GM12891 (cell line): ENCODE data around the gene TSC22D2.
"Not testable (repeated sequence)": the region's sequence is repeated elsewhere in the genome, so short reads cannot be mapped to it uniquely, and the experiment has no call there.

Experiments
- DNase-seq: peaks from one replicate; pipeline ENCODE4 v3.0.0; 2011; ENCODE audit warnings: low spot score; ENCODE audit not compliant: insufficient read length
- FAIRE-seq: peaks from 2 replicates; lab custom pipeline; 2011; peaks lifted over from hg19 to GRCh38; lab: Jason Lieb, UNC
- PAX5 ChIP-seq: IDR thresholded peaks from 2 replicates; pipeline ENCODE4 v1.6.1; 2011; ENCODE audit warnings: low read length, moderate library complexity, mild to moderate bottlenecking; ENCODE audit not compliant: insufficient read depth, severe bottlenecking
- POLR2A ChIP-seq: IDR thresholded peaks from 2 replicates; pipeline ENCODE4 v1.6.1; 2011; ENCODE audit warnings: low read depth, low read length, control low read depth
- POLR2AphosphoS5 ChIP-seq: IDR thresholded peaks from 2 replicates; pipeline ENCODE4 v1.6.1; 2011; ENCODE audit warnings: low read depth, low read length, control low read depth
- POU2F2 ChIP-seq: IDR thresholded peaks from 2 replicates; pipeline ENCODE4 v1.6.1; 2011; ENCODE audit warnings: low read depth, mild to moderate bottlenecking, control low read depth, low read length, moderate library complexity
- SPI1 ChIP-seq: IDR thresholded peaks from 2 replicates; pipeline ENCODE4 v1.6.1; 2011; ENCODE audit warnings: low read depth, low read length, control low read depth
- TAF1 ChIP-seq: IDR thresholded peaks from 2 replicates; pipeline ENCODE4 v1.6.1; 2011; ENCODE audit warnings: low read depth, low read length, control low read depth

TSC22D2 gene

DNA sequence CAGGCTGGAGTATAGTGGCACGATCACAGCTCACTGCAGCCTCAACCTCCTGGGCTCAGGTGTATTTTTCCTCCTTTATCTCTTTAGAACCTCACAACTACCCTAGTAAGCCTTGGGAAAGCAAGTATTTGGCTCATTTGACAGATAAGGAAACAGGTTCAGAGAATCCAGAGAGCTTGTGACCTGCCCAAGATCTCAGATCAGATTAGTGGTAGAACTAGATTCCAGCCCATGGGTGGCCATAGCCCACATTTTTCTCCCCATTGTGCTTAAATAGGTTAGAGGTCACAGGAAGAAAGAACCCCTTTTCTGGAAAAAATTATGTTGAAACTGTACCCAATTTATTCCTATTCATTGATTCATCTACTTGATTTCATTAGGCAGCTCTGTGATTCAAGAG, 64.3 kb downstream of the TSC22D2 start:
- no peak for FAIRE-seq
- no peak for DNase-seq
- TF ChIP-seq POLR2A (no peak), PAX5 (no peak), SPI1 (no peak), POU2F2 (no peak), POLR2AphosphoS5 (no peak), TAF1 (no peak)

DNA sequence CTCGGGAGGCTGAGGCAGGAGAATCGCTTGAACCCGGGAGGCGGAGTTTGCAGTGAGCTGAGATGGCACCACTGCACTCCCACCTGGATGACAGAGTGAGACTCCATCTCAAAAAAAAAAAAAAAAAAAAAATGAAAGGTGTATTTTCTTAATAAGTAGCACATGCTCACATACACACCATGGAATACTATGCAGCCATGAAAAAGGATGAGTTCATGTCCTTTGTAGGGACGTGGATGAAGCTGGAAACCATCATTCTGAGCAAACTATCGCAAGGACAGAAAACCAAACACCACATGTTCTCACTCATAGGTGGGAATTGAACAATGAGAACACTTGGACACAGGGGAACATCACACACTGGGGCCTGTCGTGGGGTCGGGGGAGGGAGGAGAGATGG, 65.1 kb downstream of the TSC22D2 start:
- not testable (repeated sequence) for FAIRE-seq, DNase-seq

DNA sequence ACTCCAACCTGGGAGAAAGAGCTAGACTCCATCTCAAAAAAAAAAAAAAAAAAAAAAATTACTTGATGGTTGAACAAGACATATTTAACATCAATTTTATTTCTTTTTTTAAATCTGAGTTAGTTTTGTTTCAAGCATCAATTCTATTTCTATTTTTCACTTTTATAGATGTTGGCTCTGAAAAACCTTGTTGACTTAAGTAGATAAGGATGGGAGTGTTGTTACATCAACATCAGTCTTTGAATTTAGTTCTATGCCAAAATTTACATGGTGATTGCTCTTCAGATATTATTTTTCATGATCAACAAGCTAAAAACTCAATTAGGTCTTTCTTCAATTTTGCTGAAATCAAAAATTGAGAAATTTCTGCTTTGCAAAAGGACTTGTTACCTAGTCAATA, 71.3 kb downstream of the TSC22D2 start:
- no peak for TF ChIP-seq POU2F2
- FAIRE-seq (no peak), DNase-seq (no peak)

GRCh38 chr3:150480877-150481276, 72.8 kb downstream of the TSC22D2 start:
- no peak for DNase-seq
- no peak for TF ChIP-seq TAF1
- TF ChIP-seq POU2F2 = no peak
- TF ChIP-seq POLR2AphosphoS5 = no peak
- TF ChIP-seq POLR2A = no peak
- TF ChIP-seq SPI1 = no peak
- TF ChIP-seq PAX5 = no peak
- no peak for FAIRE-seq

GRCh38 chr3:150483226-150483625, 75.1 kb downstream of the TSC22D2 start:
- TF ChIP-seq POU2F2 (no peak), POLR2A (no peak), TAF1 (no peak)
- DNase-seq (no peak), FAIRE-seq (no peak)

DNA sequence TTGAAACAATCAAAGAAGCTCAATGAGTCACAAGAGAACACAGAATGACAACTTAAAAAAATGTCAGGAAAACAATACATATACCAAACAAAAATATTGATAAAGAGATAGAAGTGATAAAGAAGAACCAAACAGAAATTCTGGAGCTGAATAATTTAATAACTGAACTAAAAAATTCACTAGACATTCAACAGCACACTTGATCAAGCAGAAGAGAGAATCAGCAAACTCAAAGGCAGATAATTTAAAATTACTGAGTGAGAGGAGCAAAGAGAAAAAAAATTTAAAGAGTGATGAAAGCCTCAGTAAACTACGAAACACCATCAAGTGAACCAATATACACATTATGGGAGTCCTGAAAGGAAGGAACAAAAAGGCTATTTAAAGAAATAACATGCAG, 76.3 kb downstream of the TSC22D2 start:
- FAIRE-seq = no peak

DNA sequence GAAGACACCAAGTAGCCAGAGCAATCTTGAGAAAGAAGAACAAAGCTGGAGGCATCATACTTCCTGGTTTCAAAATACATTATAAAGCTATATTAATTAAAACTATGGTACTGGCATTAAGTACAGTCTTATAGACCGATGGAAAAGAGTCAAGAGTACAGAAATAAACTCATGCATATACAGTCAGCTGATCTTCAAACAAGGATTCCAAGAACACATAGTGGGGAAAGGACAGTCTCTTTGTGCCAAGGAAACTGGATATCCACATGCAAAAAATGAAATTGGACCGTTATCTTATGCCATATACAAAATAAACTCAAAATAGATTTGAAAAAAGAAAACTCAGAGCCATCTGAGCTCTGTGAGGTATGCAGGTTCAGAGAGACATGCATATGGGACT, 80.8 kb downstream of the TSC22D2 start:
- DNase-seq = no peak
- TF ChIP-seq POLR2A (no peak), SPI1 (no peak), POLR2AphosphoS5 (no peak), PAX5 (no peak), TAF1 (no peak), POU2F2 (no peak)
- no peak for FAIRE-seq

More for the DNA sequence above, 76.3 kb downstream of the TSC22D2 start:
- TF ChIP-seq PAX5 = no peak
- TF ChIP-seq POLR2A = no peak
- no peak for TF ChIP-seq SPI1
- no peak for TF ChIP-seq POU2F2
- no peak for TF ChIP-seq POLR2AphosphoS5
- DNase-seq = no peak

GRCh38 chr3:150490277-150490986, 82.3 kb downstream of the TSC22D2 start:
- no peak for DNase-seq
- FAIRE-seq = no peak
- no peak for TF ChIP-seq TAF1
- TF ChIP-seq POLR2A = no peak
- no peak for TF ChIP-seq POLR2AphosphoS5
- TF ChIP-seq POU2F2 = no peak

DNA sequence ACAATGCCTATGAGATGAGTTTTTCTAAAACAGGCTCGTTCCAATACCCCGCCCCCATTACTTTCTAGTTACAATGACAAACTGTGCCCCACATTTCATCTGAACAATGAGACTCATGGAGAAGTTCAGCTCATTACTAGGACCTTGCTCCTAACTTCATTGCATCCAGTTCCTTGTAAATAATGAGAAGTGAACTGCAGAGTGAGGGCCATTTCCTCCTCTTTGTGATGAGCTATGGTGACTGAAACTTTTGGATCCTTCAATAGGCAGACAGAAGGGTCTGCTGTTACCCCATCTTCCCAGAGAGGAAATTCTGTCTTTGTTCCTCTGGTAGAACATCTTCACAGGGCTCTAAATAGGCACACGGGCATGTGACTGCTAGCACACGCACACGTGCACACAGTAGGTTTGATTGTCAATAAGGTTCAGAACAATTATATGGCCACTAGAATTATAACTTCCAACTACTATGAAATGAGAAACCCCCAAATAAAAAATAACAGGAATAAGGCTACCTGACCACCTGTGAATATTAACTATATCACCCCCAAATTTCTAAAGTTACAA, 86.4 kb downstream of the TSC22D2 start:
- TF ChIP-seq TAF1 = no peak
- no peak for TF ChIP-seq POLR2A
- TF ChIP-seq POU2F2 = no peak
- TF ChIP-seq POLR2AphosphoS5 = no peak
- no peak for TF ChIP-seq PAX5
- no peak for TF ChIP-seq SPI1
- FAIRE-seq (no peak), DNase-seq (no peak)

- FAIRE-seq = no peak
- TF ChIP-seq SPI1 = no peak
- TF ChIP-seq POU2F2 = no peak
- no peak for TF ChIP-seq POLR2A
- no peak for TF ChIP-seq PAX5
- TF ChIP-seq POLR2AphosphoS5 = no peak
- TF ChIP-seq TAF1 = no peak
- no peak for DNase-seq
Measured at GRCh38 chr3:150495149-150495548, 87.1 kb downstream of the TSC22D2 start.

DNA sequence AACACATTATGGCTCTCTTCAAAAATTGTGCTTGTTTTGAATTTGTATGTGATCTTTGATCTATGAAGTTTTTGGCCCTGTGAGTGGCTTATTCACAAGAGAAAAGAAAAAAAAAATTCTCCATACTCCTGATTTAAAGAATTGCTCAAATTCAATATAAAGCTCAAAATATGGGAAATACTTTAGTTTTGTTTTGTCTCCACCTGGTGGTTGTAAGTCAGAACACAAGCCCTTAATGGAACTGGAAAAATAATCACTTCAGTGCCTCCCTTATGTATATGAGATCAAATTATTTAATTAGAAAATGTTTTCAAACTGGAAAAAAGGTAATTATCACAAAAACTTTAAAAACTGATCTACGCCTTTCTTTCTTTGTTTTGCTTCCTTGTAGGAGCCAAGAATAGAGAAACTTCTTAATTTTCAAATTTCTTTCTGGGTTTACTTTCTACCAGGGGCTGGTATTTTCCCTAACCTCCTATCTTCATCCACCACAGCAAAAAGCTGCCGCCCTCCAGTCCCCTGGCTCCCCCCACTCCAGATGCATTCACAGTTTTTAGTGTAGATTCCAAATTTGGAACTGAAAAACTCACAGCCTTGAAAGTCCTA, 87.6 kb downstream of the TSC22D2 start:
- FAIRE-seq (no peak), DNase-seq (no peak)
- no peak for TF ChIP-seq SPI1
- TF ChIP-seq POLR2A = no peak
- no peak for TF ChIP-seq POLR2AphosphoS5
- no peak for TF ChIP-seq TAF1
- TF ChIP-seq POU2F2 = no peak
- no peak for TF ChIP-seq PAX5

DNA sequence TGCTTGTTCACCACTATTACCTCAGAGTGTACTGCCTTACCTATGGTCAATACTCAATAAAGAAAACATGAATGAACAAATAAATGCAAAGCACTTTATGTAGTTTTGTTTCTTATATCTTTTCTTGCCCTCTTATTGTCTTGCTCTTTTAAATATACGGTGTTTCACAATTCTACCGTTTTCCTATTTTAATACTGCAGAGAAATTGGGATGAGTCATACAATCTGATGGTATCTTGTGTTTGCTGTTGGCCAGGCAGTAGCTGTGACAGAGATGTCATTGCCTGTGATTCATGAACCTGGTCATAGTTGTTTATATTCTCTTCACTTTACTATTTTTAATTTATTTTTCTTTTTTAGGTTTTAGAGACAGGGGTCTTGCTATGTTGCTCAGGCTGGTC, 89.9 kb downstream of the TSC22D2 start:
- FAIRE-seq (no peak), DNase-seq (no peak)

DNA sequence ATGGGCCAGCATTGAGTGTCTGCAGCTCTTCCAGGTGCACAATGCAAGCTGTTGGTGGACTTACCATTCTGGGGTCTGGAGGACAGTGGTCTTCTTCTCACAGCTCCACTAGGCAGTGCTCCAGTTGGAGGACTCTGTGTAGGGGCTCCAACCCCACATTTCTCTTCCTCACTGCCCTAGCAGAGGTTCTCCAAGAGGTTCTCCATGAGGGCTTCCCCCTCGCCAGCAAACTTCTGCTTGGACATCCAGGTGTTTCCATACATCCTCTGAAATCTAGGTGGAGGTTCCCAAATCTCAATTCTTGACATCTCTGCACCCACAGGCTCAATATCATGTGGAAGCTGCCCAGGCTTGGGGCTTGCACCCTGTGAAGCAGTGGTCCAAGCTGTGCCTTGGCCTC, 92.9 kb downstream of the TSC22D2 start:
- FAIRE-seq, DNase-seq: not testable (repeated sequence)

More for the DNA sequence above, 89.9 kb downstream of the TSC22D2 start:
- no peak for TF ChIP-seq POU2F2
- TF ChIP-seq SPI1 = no peak
- no peak for TF ChIP-seq PAX5
- TF ChIP-seq TAF1 = no peak
- TF ChIP-seq POLR2A = no peak
- no peak for TF ChIP-seq POLR2AphosphoS5
